Left cardiac atrium (tissue), 4 donors: ENCODE results near the gene TAMALIN. TPM values are rescaled to one million over a fixed set of nuclear protein-coding genes. Genes with fewer than 3 reads are reported as not detected.

Experiments used
- ATAC-seq, 2 donors: fragments of 200-7000 bp; cut with Tn5 transposase; one replicate each; pipeline ENCODE4 v1.9.1; 2020; ENCODE audit warnings: mild to moderate bottlenecking in 2 of 2, moderate library complexity in 2 of 2
- DNase-seq: peaks from one replicate; pipeline ENCODE4 v3.0.0-alpha.2; 2020
- intact Hi-C, 2 donors: fragments of 100-400 bp; cut with DNase I; formaldehyde crosslinking; loops; one replicate each; pipeline versions ENCODE4 v1.14.1 to v1.15.1; 2022 to 2023
- total RNA-seq, 2 donors: library from RNA; stranded (reverse); fragmentation: NEBNext Ultra II Directional; extraction: Animal tissue kit (Norgen Biotek cat#: 25700); gene quantifications; one replicate each; pipeline ENCODE4 v1.2.1, GENCODE V29; 2021
- donor health status: DM: no; HTN: yes; CAD: no.
- donor health status: DM: no; HTN: yes; CAD: no; lungs with severe emphysema.
- donor health status: DM: yes; HTN: yes; CAD: no.
- donor health status: Dilated cardiomyopathy.

TAMALIN gene
- total RNA-seq, 2 donors from 2014 or later = 25.3 to 44.0 TPM

DNA sequence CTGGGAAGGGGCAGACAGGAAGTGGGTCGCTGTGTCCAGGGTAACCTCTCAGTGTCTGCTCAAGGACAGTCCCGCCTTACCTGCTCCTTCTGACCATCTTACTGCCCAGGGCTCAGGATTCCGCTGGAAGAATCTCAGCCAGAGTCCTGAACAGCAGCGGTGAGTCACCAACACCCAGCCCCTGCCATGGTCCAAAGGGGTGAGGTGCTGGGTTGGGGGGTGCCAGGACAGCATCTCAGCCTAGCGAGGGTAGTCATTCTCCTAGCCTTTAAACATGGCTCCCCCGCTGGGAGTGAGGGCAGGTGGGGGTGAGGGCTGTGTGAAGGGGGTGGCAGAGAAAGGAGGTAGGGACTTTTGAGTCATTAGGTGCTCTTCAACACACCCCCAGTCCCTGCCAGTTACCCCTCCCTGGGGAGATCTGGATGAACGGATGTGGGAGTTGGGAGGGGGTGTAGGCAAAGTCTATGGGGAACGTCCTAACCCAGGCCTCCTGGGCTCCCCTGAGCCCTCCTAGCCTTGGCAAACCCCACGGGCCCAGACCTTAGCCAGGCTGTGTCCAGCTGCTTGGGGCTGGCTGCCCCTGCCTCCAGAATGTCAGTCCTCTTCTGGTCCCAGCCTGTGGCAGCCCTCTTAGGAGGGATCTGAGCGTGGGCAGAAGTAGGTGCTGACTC is 2.5 kb downstream of the TAMALIN start:
- intact Hi-C loops = loop anchor here in 1 of 2 donors (10.0 kb wide), 1 partner anchor 116 kb away; no protein-coding TSS in a partner anchor
- ATAC-seq (no peak), DNase-seq (no peak)

- ATAC-seq = peak; percentile 69 to 70
- intact Hi-C loops = no loop called here
- peak; percentile 88 for DNase-seq
These were observed 3.4 kb downstream of the TAMALIN start for GRCh38 chr12:52010152-52010622.

- intact Hi-C loops = no loop called here
- DNase-seq (no peak), ATAC-seq (no peak)
These were observed 4.2 kb downstream of the TAMALIN start for GRCh38 chr12:52010692-52011601.

DNA sequence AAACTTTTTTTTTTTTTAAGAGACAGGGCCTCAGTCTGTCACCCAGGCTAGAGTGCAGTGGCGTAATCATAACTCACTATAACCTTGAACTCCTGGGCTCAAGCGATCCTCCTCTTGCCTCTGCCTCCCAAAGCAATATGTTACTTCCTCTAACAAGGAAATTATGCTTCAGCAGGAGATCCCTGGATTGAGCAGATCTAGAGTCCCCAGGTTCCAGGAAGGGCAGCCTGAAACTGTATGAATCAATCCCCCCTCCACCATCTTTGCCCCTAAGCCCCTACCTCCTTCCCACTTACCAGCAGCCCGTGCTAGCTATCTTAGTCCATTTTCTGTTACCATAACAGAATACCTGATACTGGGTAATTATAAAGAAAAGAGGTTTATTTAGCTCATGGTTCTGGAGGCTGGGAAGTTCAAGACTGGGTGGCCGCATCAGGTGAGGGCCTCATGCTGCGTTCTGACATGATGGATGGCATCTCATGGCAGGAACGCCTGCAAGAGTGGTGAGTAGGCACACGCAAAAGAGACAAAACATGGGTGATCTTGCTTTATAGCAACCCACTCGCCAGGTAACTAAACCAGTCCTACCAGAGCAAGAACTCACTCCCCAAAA is 5.0 kb downstream of the TAMALIN start:
- DNase-seq (no peak), ATAC-seq (no peak)
- intact Hi-C loops = no loop called here

- ATAC-seq (no peak), DNase-seq (no peak)
- intact Hi-C loops = no loop called here
These were observed 7.0 kb downstream of the TAMALIN start for GRCh38 chr12:52013626-52014310.

DNA sequence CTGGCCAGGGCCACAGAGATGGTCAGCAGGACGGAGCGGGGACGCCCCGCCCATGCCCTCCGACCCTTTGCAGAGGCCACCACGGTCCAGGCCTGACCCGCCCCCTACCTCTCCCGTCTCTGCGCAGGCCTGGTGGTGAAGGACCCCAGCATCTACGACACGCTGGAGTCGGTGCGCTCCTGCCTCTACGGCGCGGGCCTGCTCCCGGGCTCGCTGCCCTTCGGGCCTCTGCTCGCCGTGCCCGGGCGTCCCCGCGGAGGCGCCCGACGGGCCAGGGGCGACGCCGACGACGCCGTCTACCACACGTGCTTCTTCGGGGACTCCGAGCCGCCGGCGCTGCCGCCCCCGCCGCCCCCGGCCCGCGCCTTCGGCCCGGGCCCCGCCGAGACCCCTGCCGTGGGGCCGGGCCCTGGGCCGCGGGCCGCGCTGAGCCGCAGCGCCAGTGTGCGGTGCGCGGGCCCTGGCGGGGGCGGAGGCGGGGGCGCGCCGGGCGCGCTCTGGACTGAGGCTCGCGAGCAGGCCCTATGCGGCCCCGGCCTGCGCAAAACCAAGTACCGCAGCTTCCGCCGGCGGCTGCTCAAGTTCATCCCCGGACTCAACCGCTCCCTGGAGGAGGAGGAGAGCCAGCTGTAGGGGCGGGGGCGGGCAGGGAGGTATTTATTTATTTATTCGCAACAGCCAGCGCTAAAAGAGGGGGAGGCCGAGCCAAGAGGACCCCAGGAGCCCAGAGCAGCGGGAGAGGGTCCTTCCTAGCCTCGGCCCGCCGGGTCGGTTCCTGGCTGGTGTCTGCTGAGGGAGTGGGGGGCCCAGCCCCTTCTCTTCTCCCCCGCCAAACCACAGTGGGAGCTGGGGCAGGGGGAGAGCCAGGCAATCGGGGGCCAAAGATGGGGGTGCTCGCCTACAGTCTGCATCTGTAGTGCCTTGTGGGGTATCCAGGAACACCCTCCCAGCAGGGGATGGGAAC is 8.1 kb downstream of the TAMALIN start:
- ATAC-seq (no peak), DNase-seq (no peak)
- intact Hi-C loops = no loop called here

DNA sequence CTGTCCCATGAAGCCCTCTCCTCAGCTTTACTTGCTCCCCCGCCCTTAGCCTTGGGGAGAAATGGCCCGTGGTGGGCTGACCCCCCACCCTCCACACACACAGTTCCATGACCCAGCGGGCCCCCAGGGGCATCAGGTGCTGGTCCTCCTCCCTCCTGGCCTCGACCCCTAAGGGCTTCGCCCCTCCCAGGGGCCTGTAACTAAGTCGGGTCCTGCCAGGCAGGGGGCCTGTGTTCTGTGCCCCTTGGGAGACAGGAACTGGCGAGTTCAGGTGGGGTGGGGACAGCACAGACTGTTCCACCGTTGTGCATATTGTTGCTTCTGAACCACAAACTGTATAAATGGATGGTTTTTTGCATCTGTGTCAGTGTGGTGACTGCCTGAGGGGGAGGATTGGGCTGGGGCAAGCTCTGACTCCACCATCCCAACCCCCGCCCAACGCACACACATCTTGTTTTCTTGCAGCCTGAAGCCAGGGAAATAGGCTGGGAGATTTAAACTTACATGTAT is 8.8 kb downstream of the TAMALIN start:
- peak in 1 of 2 donors; percentile 19 for ATAC-seq
- DNase-seq = no peak
- intact Hi-C loops = no loop called here

DNA sequence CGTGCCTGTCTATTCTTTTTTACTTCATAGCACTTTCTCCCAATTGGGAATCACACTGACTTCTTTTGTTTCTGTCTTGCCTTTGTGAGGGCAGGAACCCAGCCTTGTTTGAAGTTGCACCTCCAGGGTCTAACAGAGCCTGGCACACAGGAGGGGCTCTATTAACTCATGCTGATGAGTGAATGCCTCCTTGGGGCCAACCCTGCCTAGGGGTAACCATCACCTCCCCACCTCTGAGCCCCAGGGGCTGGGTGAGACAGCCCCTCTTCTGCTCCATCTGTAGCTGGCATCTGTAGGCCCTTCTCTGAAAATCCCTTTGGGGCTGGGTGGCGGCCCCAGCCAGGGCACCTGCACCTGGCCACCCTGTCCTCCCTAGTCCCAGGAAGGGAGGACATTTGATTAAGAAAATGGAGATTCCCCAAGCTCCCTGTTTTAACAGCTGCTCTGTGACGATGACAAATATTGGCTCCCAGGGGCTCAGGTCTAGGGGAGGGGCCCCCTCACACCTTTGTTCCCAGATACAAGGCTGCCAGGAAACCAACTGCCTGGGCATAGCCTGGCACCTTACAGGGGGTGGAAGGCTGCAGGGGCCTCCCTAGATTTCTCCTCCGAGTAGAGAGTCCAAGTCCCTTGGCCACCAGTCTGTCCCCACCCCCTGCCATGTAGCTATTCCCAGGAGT is 11.8 kb downstream of the TAMALIN start:
- DNase-seq (peak; percentile 13), ATAC-seq (no peak)
- intact Hi-C loops = no loop called here

DNA sequence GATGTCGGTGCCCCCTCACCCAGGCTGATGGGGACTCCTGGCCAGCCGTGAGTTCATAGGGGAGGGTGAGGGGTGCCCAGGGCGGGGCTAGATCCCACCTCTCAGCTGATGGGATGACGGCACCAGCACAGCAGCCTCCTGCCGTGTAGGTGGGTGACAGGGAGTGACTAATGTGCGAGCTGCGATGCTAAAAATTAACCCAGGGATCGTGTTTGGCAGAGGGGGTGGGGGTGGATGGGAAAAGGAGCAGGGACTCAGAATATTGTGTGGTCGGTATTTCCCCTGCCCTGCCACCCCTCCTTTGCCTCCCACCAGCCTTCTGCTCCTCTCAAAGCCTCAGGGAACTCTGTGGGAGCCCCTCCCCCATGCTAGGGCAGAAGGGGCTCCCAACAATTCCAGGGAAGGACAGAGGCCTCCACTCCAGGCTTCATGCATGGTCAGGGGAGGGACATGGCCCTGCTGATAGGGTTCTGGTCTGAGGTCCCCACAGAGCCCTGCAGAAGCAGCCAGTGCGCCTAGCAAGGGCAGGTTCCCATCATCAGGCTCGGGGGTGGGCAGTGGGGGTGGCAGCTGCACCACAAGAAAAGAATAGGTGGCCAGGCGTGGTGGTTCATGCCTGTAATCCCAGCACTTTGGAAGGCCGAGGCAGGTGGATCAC is 12.5 kb downstream of the TAMALIN start:
- intact Hi-C loops = no loop called here
- ATAC-seq (no peak), DNase-seq (peak; percentile 16)

GRCh38 chr12:52020539-52021336 is 14.0 kb downstream of the TAMALIN start:
- DNase-seq = peak; percentile 61
- peak in 1 of 2 donors; percentile 3 for ATAC-seq
- intact Hi-C loops = no loop called here

- ATAC-seq (peak in 1 of 2 donors; percentile 7), DNase-seq (no peak)
- intact Hi-C loops = no loop called here
These were observed 16.1 kb downstream of the TAMALIN start for GRCh38 chr12:52022841-52023181.

DNA sequence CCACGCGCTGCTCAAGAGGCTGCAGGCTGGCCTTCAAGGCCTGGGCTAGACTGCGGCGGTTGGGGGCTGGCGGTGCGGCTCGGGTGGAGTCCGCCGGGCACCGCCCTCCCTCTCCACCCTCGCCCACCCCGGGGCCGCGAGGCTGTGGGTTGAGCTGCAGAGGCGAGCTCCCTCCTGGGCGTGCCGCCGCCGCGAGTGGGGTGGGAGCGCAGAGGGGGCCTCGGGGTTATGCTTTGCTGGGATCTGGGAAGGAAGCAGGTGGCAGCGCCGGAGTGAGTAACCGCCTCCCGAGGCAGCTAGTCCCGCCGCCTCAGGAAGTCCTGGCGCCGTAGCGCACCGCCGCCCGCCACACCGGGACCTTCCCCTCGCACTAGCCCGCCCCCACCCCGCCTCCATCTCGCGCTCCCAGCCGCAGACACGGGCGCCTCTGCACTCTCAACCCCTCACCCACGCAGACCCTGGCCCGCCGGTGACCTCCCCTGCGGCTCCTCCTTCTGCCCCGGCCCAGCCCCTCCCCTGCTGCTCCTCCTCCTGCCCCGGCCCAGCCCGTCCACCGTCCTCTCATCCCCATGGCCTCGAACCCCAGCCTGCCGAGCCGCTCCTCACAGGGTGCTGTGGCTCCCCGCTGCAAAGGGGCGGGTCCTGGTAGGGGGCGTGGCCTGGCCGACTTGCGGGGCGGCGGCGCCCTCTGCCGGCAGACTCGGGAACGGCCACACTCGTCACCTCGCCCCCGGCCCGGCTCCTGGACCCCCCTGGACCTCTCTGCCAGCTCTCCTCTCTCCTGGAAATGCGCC is 16.6 kb downstream of the TAMALIN start:
- ATAC-seq (peak; percentile 73 to 76), DNase-seq (peak; percentile 92)
- intact Hi-C loops = no loop called here

- ATAC-seq = no peak
- no peak for DNase-seq
- intact Hi-C loops = loop anchor here in 1 of 2 donors (2.0 kb wide), 1 partner anchor 59 kb away; no protein-coding TSS in a partner anchor
These were observed 17.4 kb downstream of the TAMALIN start for GRCh38 chr12:52023976-52024688.

- intact Hi-C loops = loop anchor here (1.0 to 5.0 kb wide), 3 partner anchors 42 to 58 kb away; partner anchors contain the start of gene ATG101 (in 1 of the 2)
- ATAC-seq (peak in 1 of 2 donors; percentile 12), DNase-seq (no peak)
These were observed 18.1 kb downstream of the TAMALIN start for GRCh38 chr12:52024845-52025230.
